ENCODE data around the gene TUG1. TPM values are rescaled to one million over a fixed set of nuclear protein-coding genes. Genes with fewer than 3 reads are reported as not detected.

The TUG1 gene
- total RNA-seq, 1 experiment from 2014 or later, result 17.5 TPM

GRCh38 chr22:30979932-30980331 is 10.9 kb downstream of the TUG1 start:
- Histone ChIP-seq H3K27me3 (no peaks in the 10 kb centered on the region), H3K4me3 (no peak overlapping the region)
- DNase-seq, result no peak

GRCh38 chr22:30982512-30982911 is 13.4 kb downstream of the TUG1 start:
- no peaks in the 10 kb centered on the region for H3K27me3 ChIP-seq
- 0 out of 2 replicates have a peak, but pooled peaks cover 2% of the 10 kb centered on the region for H3K9me3 ChIP-seq
- H3K36me3 ChIP-seq, result peaks cover 14% of the 10 kb centered on the region
- DNase-seq, result no peak
- no peak overlapping the region for H3K4me3 ChIP-seq

More at GRCh38 chr22:30979932-30980331, 10.9 kb downstream of the TUG1 start:
- Histone ChIP-seq H3K9me3 (peaks cover 12% of the 10 kb centered on the region), H3K36me3 (peaks cover 39% of the 10 kb centered on the region)

- Histone ChIP-seq H3K27me3 (no peaks in the 10 kb centered on the region), H3K4me3 (no peak overlapping the region), H3K9me3 (no peaks in the 10 kb centered on the region), H3K36me3 (no peaks in the 10 kb centered on the region)
- DNase-seq, result no peak
These were observed 15.3 kb downstream of the TUG1 start for GRCh38 chr22:30984317-30984716.

- H3K4me3 ChIP-seq, result no peak overlapping the region
- H3K36me3 ChIP-seq, result no peaks in the 10 kb centered on the region
- no peaks in the 10 kb centered on the region for H3K9me3 ChIP-seq
- DNase-seq, result no peak
- H3K27me3 ChIP-seq, result no peaks in the 10 kb centered on the region
These were observed 16.6 kb downstream of the TUG1 start for GRCh38 chr22:30985561-30986208.

- H3K9me3 ChIP-seq, result no peaks in the 10 kb centered on the region
These were observed 20.4 kb downstream of the TUG1 start for GRCh38 chr22:30989474-30989873.

GRCh38 chr22:30990690-30991089 is 21.6 kb downstream of the TUG1 start:
- no peak for DNase-seq
- Histone ChIP-seq H3K27me3 (no peaks in the 10 kb centered on the region), H3K9me3 (no peaks in the 10 kb centered on the region), H3K36me3 (no peaks in the 10 kb centered on the region), H3K4me3 (no peak overlapping the region)

More at GRCh38 chr22:30989474-30989873, 20.4 kb downstream of the TUG1 start:
- Histone ChIP-seq H3K27me3 (no peaks in the 10 kb centered on the region), H3K4me3 (no peak overlapping the region), H3K36me3 (no peaks in the 10 kb centered on the region)
- DNase-seq, result no peak

GRCh38 chr22:30992565-30992964 is 23.5 kb downstream of the TUG1 start:
- no peaks in the 10 kb centered on the region for H3K36me3 ChIP-seq
- no peaks in the 10 kb centered on the region for H3K27me3 ChIP-seq
- no peaks in the 10 kb centered on the region for H3K9me3 ChIP-seq
- no peak for DNase-seq
- no peak overlapping the region for H3K4me3 ChIP-seq

GRCh38 chr22:30994960-30995359 is 25.9 kb downstream of the TUG1 start:
- H3K9me3 ChIP-seq, result no peaks in the 10 kb centered on the region
- H3K36me3 ChIP-seq, result no peaks in the 10 kb centered on the region
- no peak for DNase-seq
- H3K4me3 ChIP-seq, result no peak overlapping the region
- no peaks in the 10 kb centered on the region for H3K27me3 ChIP-seq

GRCh38 chr22:30996462-30996861 is 27.4 kb downstream of the TUG1 start:
- H3K27me3 ChIP-seq, result no peaks in the 10 kb centered on the region
- no peaks in the 10 kb centered on the region for H3K9me3 ChIP-seq
- DNase-seq, result no peak
- no peak overlapping the region for H3K4me3 ChIP-seq
- no peaks in the 10 kb centered on the region for H3K36me3 ChIP-seq

GRCh38 chr22:30998329-30998728 is 29.3 kb downstream of the TUG1 start:
- Histone ChIP-seq H3K27me3 (no peaks in the 10 kb centered on the region), H3K4me3 (no peak overlapping the region), H3K9me3 (no peaks in the 10 kb centered on the region), H3K36me3 (no peaks in the 10 kb centered on the region)
- DNase-seq, result no peak

- no peaks in the 10 kb centered on the region for H3K27me3 ChIP-seq
- no peak for DNase-seq
- no peaks in the 10 kb centered on the region for H3K9me3 ChIP-seq
- no peaks in the 10 kb centered on the region for H3K36me3 ChIP-seq
- H3K4me3 ChIP-seq, result no peak overlapping the region
These were observed 32.2 kb downstream of the TUG1 start for GRCh38 chr22:31001124-31001770.

- DNase-seq, result no peak
- H3K27me3 ChIP-seq, result no peaks in the 10 kb centered on the region
- H3K36me3 ChIP-seq, result no peaks in the 10 kb centered on the region
- no peaks in the 10 kb centered on the region for H3K9me3 ChIP-seq
- no peak overlapping the region for H3K4me3 ChIP-seq
These were observed 36.5 kb downstream of the TUG1 start for GRCh38 chr22:31005535-31005934.

- Histone ChIP-seq H3K27me3 (no peaks in the 10 kb centered on the region), H3K4me3 (no peak overlapping the region), H3K36me3 (no peaks in the 10 kb centered on the region), H3K9me3 (no peaks in the 10 kb centered on the region)
- DNase-seq, result no peak
These were observed 50.3 kb downstream of the TUG1 start for GRCh38 chr22:31019191-31019930.

GRCh38 chr22:31020334-31020733 is 51.3 kb downstream of the TUG1 start:
- no peak overlapping the region for H3K4me3 ChIP-seq
- no peaks in the 10 kb centered on the region for H3K36me3 ChIP-seq
- no peaks in the 10 kb centered on the region for H3K27me3 ChIP-seq
- H3K9me3 ChIP-seq, result no peaks in the 10 kb centered on the region
- no peak for DNase-seq

- no peak for DNase-seq
- Histone ChIP-seq H3K36me3 (no peaks in the 10 kb centered on the region), H3K27me3 (no peaks in the 10 kb centered on the region), H3K4me3 (no peak overlapping the region), H3K9me3 (no peaks in the 10 kb centered on the region)
These were observed 53.5 kb downstream of the TUG1 start for GRCh38 chr22:31022516-31022915.
